ENCODE results near the gene IPPK.

IPPK gene

DNA sequence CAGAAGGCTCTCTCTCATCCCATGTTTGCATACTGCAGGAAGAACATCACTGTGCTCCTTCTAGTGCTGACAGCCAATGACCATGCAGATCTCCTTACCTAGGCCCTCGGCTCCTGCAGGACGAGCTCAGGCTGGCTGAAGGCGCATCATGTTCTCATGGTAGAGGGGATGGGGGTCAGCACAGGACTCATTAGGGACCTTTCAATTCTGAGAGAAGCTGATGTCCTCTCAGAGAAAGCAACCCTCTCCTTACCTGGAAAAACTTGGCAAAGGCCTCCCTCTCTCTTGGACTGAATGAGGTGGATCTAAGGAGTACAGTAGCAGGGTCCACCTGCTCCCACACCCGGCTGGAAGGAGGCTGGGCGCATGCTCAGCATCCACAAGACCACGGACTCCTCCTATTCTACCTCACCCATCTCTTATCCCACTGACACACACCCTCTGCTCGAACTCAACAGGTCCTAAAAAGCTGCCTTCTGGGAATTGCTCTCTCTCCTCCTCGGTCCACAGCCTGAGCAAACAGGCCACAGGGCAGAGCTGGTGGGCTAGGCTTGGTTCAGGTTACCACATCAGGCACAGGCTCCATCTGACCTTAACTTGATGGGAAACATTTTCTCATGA, 2.9 kb downstream of the IPPK start:
- TF ChIP-seq, protein P1, sequence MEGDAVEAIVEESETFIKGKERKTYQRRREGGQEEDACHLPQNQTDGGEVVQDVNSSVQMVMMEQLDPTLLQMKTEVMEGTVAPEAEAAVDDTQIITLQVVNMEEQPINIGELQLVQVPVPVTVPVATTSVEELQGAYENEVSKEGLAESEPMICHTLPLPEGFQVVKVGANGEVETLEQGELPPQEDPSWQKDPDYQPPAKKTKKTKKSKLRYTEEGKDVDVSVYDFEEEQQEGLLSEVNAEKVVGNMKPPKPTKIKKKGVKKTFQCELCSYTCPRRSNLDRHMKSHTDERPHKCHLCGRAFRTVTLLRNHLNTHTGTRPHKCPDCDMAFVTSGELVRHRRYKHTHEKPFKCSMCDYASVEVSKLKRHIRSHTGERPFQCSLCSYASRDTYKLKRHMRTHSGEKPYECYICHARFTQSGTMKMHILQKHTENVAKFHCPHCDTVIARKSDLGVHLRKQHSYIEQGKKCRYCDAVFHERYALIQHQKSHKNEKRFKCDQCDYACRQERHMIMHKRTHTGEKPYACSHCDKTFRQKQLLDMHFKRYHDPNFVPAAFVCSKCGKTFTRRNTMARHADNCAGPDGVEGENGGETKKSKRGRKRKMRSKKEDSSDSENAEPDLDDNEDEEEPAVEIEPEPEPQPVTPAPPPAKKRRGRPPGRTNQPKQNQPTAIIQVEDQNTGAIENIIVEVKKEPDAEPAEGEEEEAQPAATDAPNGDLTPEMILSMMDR (IDR thresholded peaks at IDR 0.05; ENCODE audit: low read depth, low read length, poor library complexity, severe bottlenecking), result no peak
- TF ChIP-seq EZH2phosphoT487 (IDR thresholded peaks at IDR 0.05; ENCODE audit: borderline replicate concordance, low read length), result no peak
- Histone ChIP-seq H3K36me3 (ENCODE audit: control insufficient read depth, low read length) (peaks cover 22% of the 10 kb centered on the region), H3K4me3 (ENCODE audit: low read length) (no peak overlapping the region), H3K27me3 (ENCODE audit: control insufficient read depth, low read length) (no peaks in the 10 kb centered on the region), H4K20me1 (ENCODE audit: control insufficient read depth, insufficient read depth, low read depth, low read length) (peaks cover 10% of the 10 kb centered on the region; the same call in 1 of the 2 replicates), H3K4me1 (ENCODE audit: control insufficient read depth, low read length) (peaks cover 29% of the 10 kb centered on the region), H3K9me3 (ENCODE audit: control insufficient read depth, insufficient read depth, low read length) (no peaks in the 10 kb centered on the region), H3K79me2 (ENCODE audit: control insufficient read depth, low read length) (peaks cover 90% of the 10 kb centered on the region), H3F3A (ENCODE audit: control insufficient read depth, insufficient read depth) (peaks cover 5% of the 10 kb centered on the region; the same call in 1 of the 2 replicates), H3K27ac (ENCODE audit: low read depth, low read length) (no peak overlapping the region), H3K9me2 (replicated peaks; ENCODE audit: control insufficient read depth, low read length) (no peaks in the 10 kb centered on the region), H3K4me2 (ENCODE audit: low read length) (no peak overlapping the region)

DNA sequence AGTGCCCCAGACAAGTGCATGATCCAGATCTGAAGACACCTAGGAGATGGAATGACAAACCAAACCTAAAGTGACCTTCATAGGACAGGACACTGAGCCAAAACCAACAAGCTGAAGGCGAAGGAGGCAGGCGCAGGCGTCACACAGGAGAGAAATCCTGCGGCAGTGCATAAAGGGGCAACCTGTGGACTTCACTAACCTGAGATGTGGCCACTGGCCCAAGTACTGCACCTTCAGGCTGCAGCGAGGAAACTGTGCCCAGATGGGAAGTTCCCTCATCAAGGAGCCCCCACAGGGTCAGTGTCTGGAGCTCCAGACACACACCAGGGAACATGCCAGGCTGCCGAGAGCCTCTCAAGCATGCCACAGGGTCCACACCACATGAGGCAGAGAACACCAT, 3.7 kb downstream of the IPPK start:
- peaks cover 93% of the 10 kb centered on the region for H3K79me2 ChIP-seq (ENCODE audit: control insufficient read depth, low read length)
- peaks cover 14% of the 10 kb centered on the region; the same call in 1 of the 2 replicates for H4K20me1 ChIP-seq (ENCODE audit: control insufficient read depth, insufficient read depth, low read depth, low read length)
- H3K36me3 ChIP-seq (ENCODE audit: control insufficient read depth, low read length), result peaks cover 22% of the 10 kb centered on the region
- H3K27ac ChIP-seq (ENCODE audit: low read depth, low read length), result no peak overlapping the region
- H3F3A ChIP-seq (ENCODE audit: control insufficient read depth, insufficient read depth), result peaks cover 5% of the 10 kb centered on the region; the same call in 1 of the 2 replicates
- no peaks in the 10 kb centered on the region for H3K27me3 ChIP-seq (ENCODE audit: control insufficient read depth, low read length)
- no peaks in the 10 kb centered on the region for H3K9me2 ChIP-seq (replicated peaks; ENCODE audit: control insufficient read depth, low read length)
- no peaks in the 10 kb centered on the region for H3K9me3 ChIP-seq (ENCODE audit: control insufficient read depth, insufficient read depth, low read length)
- H3K4me3 ChIP-seq (ENCODE audit: low read length), result no peak overlapping the region
- TF ChIP-seq, protein P1 (IDR thresholded peaks at IDR 0.05; ENCODE audit: low read depth, low read length, poor library complexity, severe bottlenecking), result no peak
- TF ChIP-seq EZH2phosphoT487 (IDR thresholded peaks at IDR 0.05; ENCODE audit: borderline replicate concordance, low read length), result no peak
- no peak overlapping the region for H3K4me2 ChIP-seq (ENCODE audit: low read length)
- peaks cover 24% of the 10 kb centered on the region for H3K4me1 ChIP-seq (ENCODE audit: control insufficient read depth, low read length)

DNA sequence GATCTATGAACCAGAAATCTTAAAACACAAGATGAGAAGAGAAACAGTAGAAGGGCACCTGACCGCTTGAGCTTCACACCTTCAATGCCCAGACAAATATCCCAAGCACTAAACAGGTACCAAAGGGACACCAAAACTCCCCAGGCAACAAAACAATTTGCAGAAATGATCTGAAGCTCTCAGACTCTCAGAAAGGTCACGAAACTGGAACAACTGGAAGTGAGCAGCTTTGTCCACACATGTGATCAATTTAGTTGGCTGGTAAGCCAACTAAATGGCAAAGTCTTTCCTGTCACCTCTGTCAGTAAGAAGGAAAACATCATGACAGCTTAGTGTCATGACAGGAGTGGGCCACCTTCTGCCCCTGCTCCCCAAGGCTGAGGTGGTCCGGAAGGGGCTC, 4.1 kb downstream of the IPPK start:
- no peak overlapping the region for H3K27ac ChIP-seq (ENCODE audit: low read depth, low read length)
- H3K9me3 ChIP-seq (ENCODE audit: control insufficient read depth, insufficient read depth, low read length), result no peaks in the 10 kb centered on the region
- peaks cover 14% of the 10 kb centered on the region; the same call in 1 of the 2 replicates for H4K20me1 ChIP-seq (ENCODE audit: control insufficient read depth, insufficient read depth, low read depth, low read length)
- H3K27me3 ChIP-seq (ENCODE audit: control insufficient read depth, low read length), result no peaks in the 10 kb centered on the region
- TF ChIP-seq, protein P1 (IDR thresholded peaks at IDR 0.05; ENCODE audit: low read depth, low read length, poor library complexity, severe bottlenecking), result no peak
- no peak for TF ChIP-seq EZH2phosphoT487 (IDR thresholded peaks at IDR 0.05; ENCODE audit: borderline replicate concordance, low read length)
- H3K36me3 ChIP-seq (ENCODE audit: control insufficient read depth, low read length), result peaks cover 22% of the 10 kb centered on the region
- H3K9me2 ChIP-seq (replicated peaks; ENCODE audit: control insufficient read depth, low read length), result no peaks in the 10 kb centered on the region
- no peak overlapping the region for H3K4me2 ChIP-seq (ENCODE audit: low read length)
- H3F3A ChIP-seq (ENCODE audit: control insufficient read depth, insufficient read depth), result peaks cover 5% of the 10 kb centered on the region; the same call in 1 of the 2 replicates
- peaks cover 93% of the 10 kb centered on the region for H3K79me2 ChIP-seq (ENCODE audit: control insufficient read depth, low read length)
- H3K4me1 ChIP-seq (ENCODE audit: control insufficient read depth, low read length), result peaks cover 21% of the 10 kb centered on the region
- no peak overlapping the region for H3K4me3 ChIP-seq (ENCODE audit: low read length)

Measured in DOHH2 (cell line).